ENCODE results near the gene TMEM106A. TPM values are rescaled to one million over a fixed set of nuclear protein-coding genes. Genes with fewer than 3 reads are reported as not detected.
"Not testable (repeated sequence)": the region's sequence is repeated elsewhere in the genome, so short reads cannot be mapped to it uniquely, and the experiment has no call there.

TMEM106A gene
- total RNA-seq, result 10 to 100 TPM in 2 of 5 donors, 1 to 10 TPM in 2, not detected in 1; 4.0 to 82.3 (median 28.2) TPM
- polyA plus RNA-seq, result 1 to 10 TPM in 2 of 3 donors, under 1 TPM in 1; 0.85 to 1.9 (median 1.8) TPM
- long read RNA-seq, donor 1, result 0 reads
- long read RNA-seq, donor 2, partial matches to known transcripts, result 0 of 2 reads
- long read RNA-seq, donor 2, other reads (novel, unspliced or antisense), result 0 of 2 reads
- long read RNA-seq, donor 3, partial matches to known transcripts, result 0 of 1 reads
- long read RNA-seq, donor 3, other reads (novel, unspliced or antisense), result 0 of 1 reads
- long read RNA-seq, donor 4, result 0 reads
- long read RNA-seq, donor 5, partial matches to known transcripts, result 0 of 1 reads
- long read RNA-seq, donor 5, other reads (novel, unspliced or antisense), result 0 of 1 reads
- long read RNA-seq, donor 6, partial matches to known transcripts, result 0 of 1 reads
- long read RNA-seq, donor 6, other reads (novel, unspliced or antisense), result 0 of 1 reads
- long read RNA-seq, donor 7, partial matches to known transcripts, result 0 of 1 reads
- long read RNA-seq, donor 7, other reads (novel, unspliced or antisense), result 0 of 1 reads
- long read RNA-seq, donor 8, result 0 reads
- long read RNA-seq, donor 9, result 0 reads
- long read RNA-seq, donor 10, result 0 reads

GRCh38 chr17:43211480-43212402, at the start of gene TMEM106A:
Gene TMEM106A, plus strand, starts transcription at chr17:43211875. Its CDS starts 1,167 bp downstream, at chr17:43213042.
- peaks cover 18 to 57% (median 56%) of the 10 kb centered on the region in 4 donors for H3K36me3 ChIP-seq
- 1 to 3% (median 1%) methylated on average over 33 to 54 of the region's 54 CpGs for WGBS, 5 donors
- H3K4me3 ChIP-seq, result peak within 1 kb of the TSS; percentile 58 to 70 (median 60)
- no peak for TF ChIP-seq POLR2A (IDR thresholded peaks at IDR 0.05)
- TF ChIP-seq POLR2AphosphoS5 (IDR thresholded peaks at IDR 0.05), result peak; percentile 54 to 82 (median 73)
- TF ChIP-seq CTCF (IDR thresholded peaks at IDR 0.05), result peak in 1 of 7 experiments; percentile 28
- no peak for TF ChIP-seq EP300 (IDR thresholded peaks at IDR 0.05)
- intact Hi-C loops (cut with DNase I; ENCODE audit: low total_unique reads), result loop anchor here (10.0 kb wide), 1 partner anchor 107 kb away; no protein-coding TSS in a partner anchor
- no peaks in the 10 kb centered on the region for H3K27me3 ChIP-seq
- H3K27ac ChIP-seq, result peak within 1 kb of the TSS; percentile 81 to 91 (median 87)
- peak; percentile 82 to 95 for DNase-seq
- no peaks in the 10 kb centered on the region for H3K9me3 ChIP-seq
- peaks cover 17 to 35% (median 29%) of the 10 kb centered on the region in 4 donors for H3K4me1 ChIP-seq

GRCh38 chr17:43165971-43166370, 45.7 kb upstream of the TMEM106A start:
- peaks cover 8 to 30% (median 21%) of the 10 kb centered on the region in 4 donors for H3K4me1 ChIP-seq
- DNase-seq; H3K9me3 ChIP-seq; H3K27ac ChIP-seq; H3K27me3 ChIP-seq; intact Hi-C loops (cut with DNase I; ENCODE audit: low total_unique reads); H3K4me3 ChIP-seq: not testable (repeated sequence)
- H3K36me3 ChIP-seq, result peaks cover 0 to 32% (median 8%) of the 10 kb centered on the region in 4 donors

- H3K4me1 ChIP-seq, result peaks cover 32 to 61% (median 47%) of the 10 kb centered on the region in 4 donors
- H3K36me3 ChIP-seq, result peaks cover 0 to 12% (median 4%) of the 10 kb centered on the region in 4 donors
- peak overlapping the region; percentile 89 to 99 (median 95) for H3K27ac ChIP-seq
- peak in 1 of 3 donors; percentile 34 for TF ChIP-seq POLR2AphosphoS5 (IDR thresholded peaks at IDR 0.05)
- TF ChIP-seq EP300 (IDR thresholded peaks at IDR 0.05), result no peak
- peak overlapping the region; percentile 65 to 81 (median 72) for H3K4me3 ChIP-seq
- no peaks in the 10 kb centered on the region for H3K9me3 ChIP-seq
- 0 to 2% (median 1%) methylated on average over 29 of the region's 29 CpGs for WGBS, 5 donors
- no peaks in the 10 kb centered on the region for H3K27me3 ChIP-seq
- DNase-seq, result peak; percentile 66 to 81
- intact Hi-C loops (cut with DNase I; ENCODE audit: low total_unique reads), result loop anchor here (5.0 kb wide), 1 partner anchor 42 kb away; the partner anchor contains the start of gene BRCA1
These were observed 42.0 kb upstream of the TMEM106A start for GRCh38 chr17:43169561-43170139.

GRCh38 chr17:43170140-43170765, 41.4 kb upstream of the TMEM106A start:
- Histone ChIP-seq H3K27me3 (no peaks in the 10 kb centered on the region), H3K9me3 (no peaks in the 10 kb centered on the region), H3K27ac (peak overlapping the region; percentile 89 to 99 (median 95)), H3K4me3 (peak overlapping the region; percentile 65 to 81 (median 72)), H3K36me3 (peaks cover 0 to 12% (median 4%) of the 10 kb centered on the region in 4 donors), H3K4me1 (peaks cover 38 to 67% (median 53%) of the 10 kb centered on the region in 4 donors)
- no peak for TF ChIP-seq EP300 (IDR thresholded peaks at IDR 0.05)
- TF ChIP-seq CTCF (IDR thresholded peaks at IDR 0.05), result no peak
- TF ChIP-seq POLR2A (IDR thresholded peaks at IDR 0.05), result no peak
- TF ChIP-seq POLR2AphosphoS5 (IDR thresholded peaks at IDR 0.05), result peak; percentile 61 to 92 (median 81)
- DNase-seq, result peak; percentile 91 to 98
- 0 to 1% (median 1%) methylated on average over 27 of the region's 27 CpGs for WGBS, 5 donors
- intact Hi-C loops (cut with DNase I; ENCODE audit: low total_unique reads), result loop anchor here (5.0 kb wide), 1 partner anchor 43 kb away; the partner anchor contains the start of gene BRCA1

Data from stomach (tissue), 19 donors.